T-helper 2 cell treated with Interferon-gamma antibody and Interleukin-4, amounts not matched to agents 100 ng/mL and 5 ng/mL, for 36 hours (primary cell): ENCODE results near the gene PPP1R14D. TPM values are rescaled to one million over a fixed set of nuclear protein-coding genes. Genes with fewer than 3 reads are reported as not detected.
"Not testable (repeated sequence)": the region's sequence is repeated elsewhere in the genome, so short reads cannot be mapped to it uniquely, and the experiment has no call there.

Experiments used
- intact Hi-C: fragments of 100-400 bp; cut with micrococcal nuclease; formaldehyde crosslinking; loops from one replicate; pipeline ENCODE4 v1.15.1; 2023
- total RNA-seq: library from RNA; stranded (reverse); gene quantifications from 2 replicates; pipeline ENCODE4 v1.2.3, GENCODE V29; 2022

Gene PPP1R14D
- total RNA-seq: not detected in 2 replicates

GRCh38 chr15:40828447-40829036, at the start of gene PPP1R14D:
Gene PPP1R14D (minus strand): TSS chr15:40828708. CDS start chr15:40828641, 67 bp downstream.
- intact Hi-C loops: no loop called here

- intact Hi-C loops: no loop called here
These were observed 49.2 kb upstream of the PPP1R14D start for GRCh38 chr15:40877694-40878093.

GRCh38 chr15:40875991-40876730, 47.7 kb upstream of the PPP1R14D start:
- intact Hi-C loops: no loop called here

GRCh38 chr15:40873694-40874561, 45.4 kb upstream of the PPP1R14D start, which contains the start of gene RHOV:
Gene RHOV (minus strand): TSS chr15:40874234. CDS start chr15:40874139, 95 bp downstream.
- intact Hi-C loops: loop anchor here (1.0 kb wide), 1 partner anchor 20 kb away; the partner anchor contains the start of gene VPS18

GRCh38 chr15:40872791-40873693, 44.5 kb upstream of the PPP1R14D start:
- intact Hi-C loops: no loop called here

GRCh38 chr15:40871749-40872617, 43.5 kb upstream of the PPP1R14D start:
- intact Hi-C loops: no loop called here

- intact Hi-C loops: no loop called here
These were observed 42.2 kb upstream of the PPP1R14D start for GRCh38 chr15:40870716-40871115.

GRCh38 chr15:40869686-40870085, 41.2 kb upstream of the PPP1R14D start:
- intact Hi-C loops: no loop called here

GRCh38 chr15:40867199-40867598, 38.7 kb upstream of the PPP1R14D start:
- intact Hi-C loops: no loop called here

GRCh38 chr15:40863660-40864270, 35.3 kb upstream of the PPP1R14D start:
- intact Hi-C loops: no loop called here

GRCh38 chr15:40861147-40861546, 32.6 kb upstream of the PPP1R14D start:
- intact Hi-C loops: not testable (repeated sequence)

GRCh38 chr15:40859206-40859851, 30.8 kb upstream of the PPP1R14D start:
- intact Hi-C loops: loop anchor here (1.0 kb wide), 1 partner anchor 35 kb away; the partner anchor contains the start of gene VPS18

GRCh38 chr15:40858706-40859105, 30.2 kb upstream of the PPP1R14D start:
- intact Hi-C loops: loop anchor here (1.0 kb wide), 1 partner anchor 36 kb away; the partner anchor contains the start of gene VPS18

- intact Hi-C loops: no loop called here
These were observed 29.3 kb upstream of the PPP1R14D start for GRCh38 chr15:40857601-40858341.

GRCh38 chr15:40856746-40857145, 28.2 kb upstream of the PPP1R14D start:
- intact Hi-C loops: no loop called here

GRCh38 chr15:40855706-40856234, 27.3 kb upstream of the PPP1R14D start:
- intact Hi-C loops: no loop called here

GRCh38 chr15:40854161-40854560, 25.7 kb upstream of the PPP1R14D start:
- intact Hi-C loops: no loop called here
